Transverse colon (tissue), 4 donors: ENCODE data around the gene RUNX1. TPM values are rescaled to one million over a fixed set of nuclear protein-coding genes. Genes with fewer than 3 reads are reported as not detected.

Experiments
- DNase-seq: peaks from one replicate; pipeline ENCODE4 v3.0.0-alpha.2; 2019
- H3K27ac ChIP-seq, 4 donors: fragments of 200-600 bp; sonication (generic); 2 replicates each; pipeline ENCODE4 v1.5.1; 2016 to 2018; ENCODE audit warnings: inconsistent platforms in 4 of 4
- H3K27me3 ChIP-seq: fragments of 200-600 bp; sonication (generic); 2 replicates; pipeline ENCODE4 v1.5.1; 2017; ENCODE audit warnings: inconsistent platforms
- H3K36me3 ChIP-seq, 4 donors: fragments of 200-600 bp; sonication (generic); 2 replicates each; pipeline ENCODE4 v1.5.1; 2017 to 2019; ENCODE audit warnings: inconsistent platforms in 4 of 4
- H3K4me1 ChIP-seq, 4 donors: fragments of 200-600 bp; sonication (generic); 2 replicates each; pipeline ENCODE4 v1.5.1; 2017 to 2020; ENCODE audit warnings: inconsistent platforms in 4 of 4
- H3K4me3 ChIP-seq, 4 donors: fragments of 200-600 bp; sonication (generic); 1 replicate in 1 of 4; 2 replicates in 3 of 4; pipeline versions ENCODE4 v1.5.1 to v1.6.1; 2017 to 2019; ENCODE audit warnings: inconsistent platforms in 4 of 4
- H3K9me3 ChIP-seq, 2 donors: fragments of 200-600 bp; sonication (generic); 2 replicates each; pipeline ENCODE4 v1.5.1; 2017 to 2019; ENCODE audit warnings: inconsistent platforms in 2 of 2
- CTCF ChIP-seq, 5 experiments: fragments of 200-600 bp in 3 of 5; fragments of 450-650 bp in 2 of 5; sonication (generic) in 3 of 5; IDR thresholded peaks; 1 replicate in 2 of 5; 2 replicates in 3 of 5; pipeline ENCODE4 v1.5.1; 2016 to 2017; ENCODE audit warnings: antibody characterized with exemption in 5 of 5, inconsistent platforms in 3 of 5, mild to moderate bottlenecking in 2 of 5, moderate library complexity in 1 of 5
- EP300 ChIP-seq: sonication (generic); formaldehyde crosslinking; IDR thresholded peaks from one replicate; pipeline ENCODE4 v1.6.1; 2017; ENCODE audit warnings: antibody characterized with exemption, low read depth
- POLR2A ChIP-seq: fragments of 450-650 bp; IDR thresholded peaks from one replicate; pipeline ENCODE4 v1.6.1; 2016; ENCODE audit warnings: antibody characterized with exemption, mild to moderate bottlenecking, moderate library complexity
- POLR2AphosphoS5 ChIP-seq, 3 donors: sonication (generic); formaldehyde crosslinking; IDR thresholded peaks; one replicate each; pipeline ENCODE4 v1.6.1; 2016; ENCODE audit warnings: antibody characterized with exemption in 3 of 3
- WGBS, 2 donors: methylation state at CpG; one replicate each; pipeline ENCODE4 v1.1.5; 2018; ENCODE audit warnings: low coverage in 1 of 2; 5-methylcytosine and 5-hydroxymethylcytosine counted together
- in situ Hi-C, 4 donors: fragments of 200-750 bp; cut with MboI; loops; one replicate each; pipeline versions ENCODE4 v1.15.0 to v1.15.1; 2017; ENCODE audit warnings: low sequenced_read_pairs in 3 of 4, low pct_ligation_motif_present in 1 of 4, low pct_unique_long_range_greater_than_20kb in 1 of 4
- intact Hi-C: fragments of 100-400 bp; cut with DNase I; formaldehyde crosslinking; loops from one replicate; pipeline ENCODE4 v1.15.1; 2023; ENCODE audit warnings: low total_unique reads
- total RNA-seq, 4 donors: library from RNA; depleted of rRNA; stranded (reverse); fragments of >200 nt; gene quantifications; one replicate each; pipeline ENCODE4 v1.1.0, GENCODE V29; 2016

Gene RUNX1
- total RNA-seq, 4 donors from 2014 or later, result 8.3 to 60.1 (median 34.7) TPM

GRCh38 chr21:35006248-35006647 is 42.9 kb downstream of the RUNX1 start:
- Histone ChIP-seq H3K27ac (no peak overlapping the region), H3K9me3 (no peaks in the 10 kb centered on the region), H3K4me1 (peaks cover 0 to 14% (median 2%) of the 10 kb centered on the region in 4 donors), H3K4me3 (no peak overlapping the region), H3K27me3 (no peaks in the 10 kb centered on the region), H3K36me3 (no peaks in the 10 kb centered on the region)
- intact Hi-C loops (no loop called here), in situ Hi-C loops (no loop called here)
- WGBS, 2 donors, result 70 to 94% methylated on average over 2 to 3 of the region's 3 CpGs
- no peak for TF ChIP-seq POLR2A
- no peak for TF ChIP-seq POLR2AphosphoS5 (IDR thresholded peaks at IDR 0.05)
- TF ChIP-seq EP300, result no peak
- no peak for TF ChIP-seq CTCF (IDR thresholded peaks at IDR 0.05)
- DNase-seq, result no peak

GRCh38 chr21:35005560-35006224 is 43.4 kb downstream of the RUNX1 start:
- Histone ChIP-seq H3K4me3 (no peak overlapping the region), H3K4me1 (peaks cover 0 to 14% (median 2%) of the 10 kb centered on the region in 4 donors), H3K27me3 (no peaks in the 10 kb centered on the region), H3K27ac (no peak overlapping the region), H3K9me3 (no peaks in the 10 kb centered on the region), H3K36me3 (no peaks in the 10 kb centered on the region)
- no peak for DNase-seq
- in situ Hi-C loops (no loop called here), intact Hi-C loops (no loop called here)
- TF ChIP-seq CTCF (IDR thresholded peaks at IDR 0.05) (no peak), POLR2AphosphoS5 (IDR thresholded peaks at IDR 0.05) (no peak), EP300 (no peak), POLR2A (no peak)
- 47 to 59% methylated on average over 4 to 6 of the region's 6 CpGs for WGBS, 2 donors

GRCh38 chr21:35005077-35005476 is 44.0 kb downstream of the RUNX1 start:
- WGBS, 2 donors, result 56 to 57% methylated on average over 2 of the region's 2 CpGs
- no peaks in the 10 kb centered on the region for H3K9me3 ChIP-seq
- in situ Hi-C loops, result no loop called here

GRCh38 chr21:35004314-35004713 is 44.8 kb downstream of the RUNX1 start:
- Histone ChIP-seq H3K27me3 (no peaks in the 10 kb centered on the region), H3K4me1 (peaks cover 0 to 14% (median 2%) of the 10 kb centered on the region in 4 donors), H3K9me3 (no peaks in the 10 kb centered on the region), H3K27ac (no peak overlapping the region), H3K36me3 (no peaks in the 10 kb centered on the region), H3K4me3 (no peak overlapping the region)
- TF ChIP-seq EP300 (no peak), POLR2AphosphoS5 (IDR thresholded peaks at IDR 0.05) (no peak), POLR2A (no peak)
- WGBS, 2 donors, result 61 to 66% methylated on average over 2 to 3 of the region's 3 CpGs
- intact Hi-C loops (no loop called here), in situ Hi-C loops (no loop called here)
- no peak for DNase-seq

More at GRCh38 chr21:35005077-35005476, 44.0 kb downstream of the RUNX1 start:
- TF ChIP-seq POLR2AphosphoS5 (IDR thresholded peaks at IDR 0.05) (no peak), CTCF (IDR thresholded peaks at IDR 0.05) (no peak), EP300 (no peak), POLR2A (no peak)
- Histone ChIP-seq H3K27me3 (no peaks in the 10 kb centered on the region), H3K27ac (no peak overlapping the region), H3K36me3 (no peaks in the 10 kb centered on the region), H3K4me3 (no peak overlapping the region), H3K4me1 (peaks cover 0 to 14% (median 2%) of the 10 kb centered on the region in 4 donors)
- intact Hi-C loops, result no loop called here
- no peak for DNase-seq
